Measurements from ENCODE around the gene DCAF12.
A peak's percentile ranks its signal among the peaks of the same experiment; 100 is the strongest.
"Not testable (repeated sequence)": the region's sequence is repeated elsewhere in the genome, so short reads cannot be mapped to it uniquely, and the experiment has no call there.

The DCAF12 gene

GRCh38 chr9:34059281-34059680 is 67.2 kb downstream of the DCAF12 start:
- DNase-seq = no peak

- DNase-seq = no peak
Observed at GRCh38 chr9:34049630-34050384, 76.7 kb downstream of the DCAF12 start.

- peak; percentile 99 for DNase-seq
Observed at GRCh38 chr9:34048727-34049629, 77.5 kb downstream of the DCAF12 start, which contains the start of gene UBAP2. Gene UBAP2 (minus strand): TSS chr9:34048887. CDS start chr9:34017148, 31,739 bp downstream.

- peak; percentile 40 for DNase-seq
Observed at GRCh38 chr9:34047864-34048726, 78.4 kb downstream of the DCAF12 start.

- no peak for DNase-seq
Observed at GRCh38 chr9:34046784-34047379, 79.6 kb downstream of the DCAF12 start.

- no peak for DNase-seq
Observed at GRCh38 chr9:34045903-34046302, 80.6 kb downstream of the DCAF12 start.

GRCh38 chr9:34042074-34042473 is 84.4 kb downstream of the DCAF12 start:
- not testable (repeated sequence) for DNase-seq

- DNase-seq = not testable (repeated sequence)
Observed at GRCh38 chr9:34038851-34039250, 87.6 kb downstream of the DCAF12 start.

- DNase-seq = no peak
Observed at GRCh38 chr9:34037626-34038025, 88.9 kb downstream of the DCAF12 start.

- no peak for DNase-seq
Observed at GRCh38 chr9:34036625-34037024, 89.9 kb downstream of the DCAF12 start.
